Measurements from ENCODE around the gene RPTOR.

Gene RPTOR

DNA sequence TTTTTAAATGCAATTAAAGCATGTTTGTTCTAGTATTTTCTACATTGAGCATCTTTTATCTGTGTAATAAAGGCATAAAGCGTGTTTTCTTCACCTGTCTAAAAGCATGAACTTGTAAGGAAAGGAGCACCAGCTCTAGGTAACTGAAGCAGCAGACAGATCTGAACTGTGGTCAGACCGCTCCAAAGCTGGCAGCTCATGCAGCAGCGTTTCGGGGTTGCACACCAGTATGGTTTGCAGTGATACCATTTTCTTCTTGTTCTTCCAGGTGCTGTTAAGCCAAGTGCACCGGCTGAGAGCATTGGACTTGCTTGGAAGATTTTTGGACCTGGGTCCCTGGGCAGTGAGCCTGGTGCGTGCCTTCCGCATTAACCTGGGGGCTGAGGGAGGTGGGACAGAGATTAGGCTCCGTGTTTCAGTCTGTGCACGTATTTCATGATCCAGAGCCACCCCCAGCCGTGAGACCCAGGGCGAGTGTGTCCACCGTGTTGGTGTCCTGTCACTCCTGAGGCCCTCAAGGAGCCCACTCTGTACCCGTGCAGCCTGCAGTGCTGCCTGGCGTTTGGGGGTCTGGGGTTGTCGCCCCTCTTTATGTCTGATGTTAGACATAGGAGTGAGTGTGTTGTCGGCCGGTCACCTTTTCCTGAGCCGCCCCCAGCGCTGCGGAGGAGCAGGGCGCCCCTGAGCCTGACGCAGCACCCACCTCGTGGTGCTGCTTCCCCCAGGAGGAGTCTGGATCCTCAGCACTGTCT, 310.7 kb downstream of the RPTOR start:
- DNase-seq: no peak

DNA sequence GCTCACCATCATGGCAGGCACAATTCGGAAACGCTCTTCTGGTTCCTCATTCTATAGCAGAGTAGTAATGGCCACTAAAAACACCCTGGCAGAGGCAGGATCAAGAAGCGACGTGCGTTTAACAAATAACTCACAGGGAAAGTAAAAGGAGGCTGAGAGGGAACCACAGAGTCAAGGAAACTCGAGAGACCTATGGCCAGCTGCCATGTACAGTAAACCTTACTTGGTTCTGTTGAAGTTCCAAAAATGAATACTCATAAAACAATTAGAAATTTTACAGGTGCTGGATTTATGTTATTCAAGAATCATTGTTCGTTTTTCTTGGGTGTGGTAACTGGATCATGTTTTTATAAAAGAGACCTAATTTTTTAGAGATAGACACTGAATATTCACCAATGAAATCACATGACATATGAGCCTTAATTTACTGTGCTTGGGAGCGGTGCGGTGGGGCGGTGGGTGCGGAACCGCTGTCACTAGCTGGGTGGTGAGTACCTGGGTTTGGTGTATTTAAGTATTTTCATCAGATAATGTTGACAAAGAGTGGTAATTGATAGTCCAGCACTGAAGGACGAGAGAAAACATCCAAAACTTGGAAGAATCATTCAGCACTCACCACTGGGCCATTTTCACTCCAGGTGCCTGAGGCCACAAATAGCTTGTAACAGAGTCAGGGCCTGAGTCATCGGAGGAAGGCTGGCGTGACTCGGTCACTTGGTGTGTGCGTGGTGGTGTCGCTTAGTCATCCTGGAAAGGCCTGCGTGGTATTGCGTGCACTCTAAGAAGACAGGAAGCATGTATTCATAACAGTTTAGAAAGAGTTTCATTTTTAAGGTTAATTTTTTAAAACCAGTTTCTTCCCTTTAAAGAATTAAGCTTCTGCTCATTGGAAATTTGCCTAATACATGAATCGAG, 311.6 kb downstream of the RPTOR start:
- no peak for DNase-seq

DNA sequence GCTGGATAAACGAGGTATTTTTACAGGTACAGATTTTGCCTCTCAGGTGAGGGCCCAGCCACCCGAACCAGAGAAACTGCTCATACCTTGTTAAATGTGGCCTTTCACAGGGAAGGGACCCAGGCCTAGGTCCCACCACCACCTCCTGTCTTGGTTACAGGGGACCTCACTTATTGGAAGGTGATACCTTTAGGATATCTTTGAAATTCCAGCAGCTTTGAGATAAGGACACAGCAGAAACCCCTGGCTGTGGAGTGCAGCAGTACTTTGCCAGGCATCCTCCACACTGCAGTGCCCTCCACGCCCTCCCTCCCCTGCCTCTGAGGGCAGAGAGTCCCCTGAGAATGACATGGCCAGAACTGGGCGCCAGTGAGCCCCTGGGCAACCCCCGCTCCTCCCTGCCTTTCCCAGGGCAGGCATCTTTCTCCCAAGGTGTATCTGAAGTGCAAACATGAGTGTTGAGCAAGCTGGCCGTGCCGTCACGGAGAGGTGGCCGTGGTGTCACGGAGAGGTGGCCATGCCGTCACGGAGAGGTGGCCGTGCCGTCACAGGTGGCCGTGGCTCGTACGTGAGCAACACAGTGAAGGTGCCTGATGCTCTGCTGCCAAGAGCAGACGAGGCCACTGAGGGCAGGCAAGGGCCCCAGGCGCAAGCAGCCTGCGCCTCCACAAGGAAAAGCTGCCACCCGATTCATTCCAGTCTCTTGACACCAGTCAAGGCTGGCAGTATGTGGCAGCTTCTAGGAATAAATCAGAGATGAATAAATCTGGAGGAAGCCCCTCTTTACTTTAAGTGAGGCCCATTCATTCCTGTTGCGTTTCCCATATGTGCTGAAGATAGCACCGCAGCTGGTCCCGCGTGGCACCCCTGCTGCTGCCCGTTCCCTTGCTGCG, 312.5 kb downstream of the RPTOR start:
- DNase-seq: no peak

DNA sequence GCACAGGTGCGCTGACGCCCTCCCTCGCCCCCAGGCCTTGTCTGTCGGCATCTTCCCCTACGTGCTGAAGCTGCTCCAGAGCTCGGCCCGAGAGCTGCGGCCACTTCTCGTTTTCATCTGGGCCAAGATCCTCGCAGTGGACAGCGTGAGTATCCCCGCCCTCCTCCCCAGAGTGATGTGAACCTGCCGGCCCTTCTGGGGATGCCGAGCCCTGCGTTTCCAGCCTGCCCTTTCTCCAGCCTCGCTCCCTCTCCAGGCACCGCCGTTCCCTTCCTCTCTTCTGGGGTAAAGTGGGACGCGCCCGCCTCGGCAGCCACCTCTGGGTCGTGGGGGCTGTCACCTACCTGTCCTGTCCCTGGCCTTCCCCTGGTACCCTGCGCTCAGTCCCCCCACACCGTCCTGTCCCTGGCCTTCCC, 313.1 kb downstream of the RPTOR start:
- DNase-seq: no peak

DNA sequence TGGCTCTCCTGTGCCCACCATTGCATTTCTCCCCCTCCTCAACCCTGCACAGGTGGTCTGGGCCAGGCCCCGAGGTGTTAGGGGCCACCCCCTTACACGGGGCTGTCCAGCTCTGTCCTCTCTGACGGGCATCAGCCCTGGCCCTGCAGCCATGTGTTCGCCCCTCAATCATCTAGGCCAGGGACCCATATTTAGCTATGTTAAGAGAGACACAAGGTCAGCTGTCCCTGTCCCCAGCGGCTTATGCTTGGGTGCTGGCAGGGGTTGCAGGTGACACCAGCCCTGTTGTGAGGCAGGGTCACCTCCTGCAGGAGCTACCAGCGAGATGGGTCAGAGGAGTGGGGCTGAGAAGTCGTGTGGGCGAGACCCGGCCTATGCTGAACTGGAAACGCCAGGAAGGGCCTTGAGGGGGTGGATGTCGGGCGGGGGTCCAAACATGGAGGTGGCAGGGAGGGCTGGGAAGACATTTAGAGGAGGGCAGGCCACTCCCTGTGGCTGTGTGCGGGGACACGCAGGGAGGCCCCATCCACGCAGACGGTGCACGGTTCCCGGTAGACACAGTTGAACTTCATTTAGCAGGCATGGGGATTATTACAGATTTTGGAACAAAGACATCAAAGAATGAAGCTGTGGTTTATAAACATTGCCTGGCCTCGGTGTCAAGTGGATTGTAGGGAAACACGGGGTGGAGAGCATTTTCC, 313.8 kb downstream of the RPTOR start:
- DNase-seq: no peak

DNA sequence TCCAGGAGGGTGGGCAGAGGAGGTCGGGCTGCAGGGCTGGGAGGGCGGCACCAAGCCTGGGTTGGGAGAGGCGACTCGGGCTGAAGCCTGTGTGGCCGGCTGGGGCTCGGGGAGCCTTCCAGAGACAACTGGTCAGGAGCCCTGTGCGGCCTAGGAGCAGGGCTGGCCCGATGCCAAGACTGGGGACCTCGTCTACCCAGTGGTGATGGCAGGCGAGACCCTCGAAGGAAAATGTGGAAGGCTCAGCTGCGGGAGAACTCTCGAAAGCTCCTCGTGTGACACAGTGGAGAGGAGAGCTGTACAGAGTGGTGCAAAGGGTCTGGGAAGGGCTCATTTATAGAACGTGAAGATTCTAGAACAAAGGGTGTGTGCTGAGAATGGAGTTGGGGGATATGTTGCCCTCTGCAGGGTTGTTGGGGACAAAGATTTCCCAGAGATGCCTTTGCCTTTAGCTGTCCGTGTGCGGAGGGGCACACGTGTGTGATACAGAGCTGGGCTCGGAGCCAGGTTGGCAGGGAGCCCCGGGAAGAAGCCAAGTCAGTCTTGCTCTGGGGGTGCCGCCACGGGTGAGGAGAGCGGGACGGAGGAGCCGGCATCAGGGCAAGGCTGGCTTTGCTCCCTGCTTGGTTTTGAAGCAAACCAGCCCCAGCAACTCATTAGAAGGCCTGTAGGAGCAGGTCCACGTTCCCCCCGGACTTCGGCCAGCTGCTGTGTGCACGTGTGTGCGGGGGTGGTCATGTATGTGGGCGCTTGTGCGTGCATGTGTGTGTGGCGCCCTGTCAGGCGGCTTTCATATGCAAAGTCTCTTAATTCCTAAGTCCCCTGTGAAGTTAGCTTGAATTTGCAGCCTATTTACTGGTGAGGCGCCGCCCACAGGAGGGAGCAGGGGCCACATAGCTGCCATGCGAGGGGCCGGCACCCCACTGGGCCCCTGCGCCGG, 314.6 kb downstream of the RPTOR start:
- peak; percentile 76 for DNase-seq

DNA sequence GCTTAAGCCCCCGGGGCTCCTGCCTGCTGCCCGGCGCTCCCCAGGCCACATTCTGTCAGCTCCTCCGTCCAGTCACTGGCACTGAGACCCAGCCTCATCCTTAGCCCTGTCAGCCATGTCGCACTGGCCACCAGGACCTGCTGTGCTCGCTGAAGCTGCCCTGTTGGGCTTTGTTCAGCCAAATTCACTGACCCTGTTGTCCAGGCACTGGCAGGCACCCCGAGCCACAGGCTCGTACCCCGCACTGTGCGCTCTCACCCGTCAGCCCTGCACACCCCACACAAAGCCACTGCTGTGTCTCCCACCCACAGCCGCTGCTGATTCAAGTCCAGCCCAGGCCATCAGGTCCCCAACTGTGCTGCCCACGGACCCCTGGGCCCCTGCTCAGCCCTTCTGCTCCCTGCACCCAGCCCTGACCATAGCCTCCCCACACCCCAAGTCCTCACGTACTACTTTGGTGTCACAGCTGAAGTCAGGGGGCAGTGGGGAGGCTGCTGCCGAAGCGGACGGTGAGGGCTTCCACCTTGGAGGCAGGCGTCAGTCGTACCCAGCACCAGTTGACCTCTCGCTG, 315.5 kb downstream of the RPTOR start:
- peak; percentile 11 for DNase-seq

DNA sequence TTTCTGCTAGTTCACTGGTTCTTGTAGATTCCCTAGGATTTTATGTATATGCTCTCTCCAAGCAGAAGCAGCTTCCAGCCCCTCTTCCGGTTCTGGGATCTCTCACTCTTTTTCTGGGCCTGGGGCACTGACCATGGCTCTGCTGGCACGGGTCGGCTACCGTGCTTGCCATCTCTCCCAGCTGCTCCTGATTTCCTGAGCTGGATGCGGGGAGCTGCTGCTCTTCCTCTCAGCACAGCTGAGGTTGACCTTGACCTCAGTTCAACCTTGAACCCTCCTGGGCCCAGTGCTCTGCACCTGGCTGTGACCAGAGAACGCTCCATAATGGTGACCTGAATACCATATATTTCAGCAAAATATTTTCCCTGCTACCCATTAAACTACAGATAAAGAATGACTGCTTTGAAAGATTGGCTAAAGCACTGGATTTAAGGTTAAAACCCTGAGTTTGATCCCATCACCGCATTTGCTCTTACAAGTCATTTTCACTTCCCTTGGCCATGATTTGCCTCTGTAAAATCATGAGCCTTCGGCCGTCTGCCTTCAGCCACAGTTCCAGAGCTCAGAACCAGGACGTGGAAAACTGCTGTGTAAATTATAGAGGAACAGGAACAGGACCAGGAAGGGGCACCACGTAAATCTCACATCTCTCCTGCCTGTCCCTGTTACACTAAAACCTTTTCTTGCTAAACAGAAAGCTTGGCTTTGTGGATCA, 316.2 kb downstream of the RPTOR start:
- peak; percentile 5 for DNase-seq

DNA sequence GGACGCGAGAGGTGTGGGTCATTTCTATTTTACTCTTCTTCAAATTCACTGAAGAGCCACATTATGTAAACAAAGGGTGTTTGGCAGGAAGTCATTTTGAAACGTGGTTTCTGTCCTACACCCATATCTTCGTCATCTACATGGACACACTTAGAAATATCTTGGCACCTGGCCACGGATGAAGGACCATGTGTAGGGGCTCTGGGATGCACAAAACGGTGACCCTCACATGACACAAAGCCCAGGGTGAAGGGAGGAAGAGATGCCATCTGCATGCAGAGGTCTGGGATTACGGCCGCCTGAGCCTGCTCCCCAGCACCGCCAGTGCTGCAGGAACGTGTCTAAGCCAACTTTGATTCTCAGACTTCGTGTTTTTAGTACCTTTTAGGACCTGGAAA, 316.8 kb downstream of the RPTOR start:
- peak; percentile 13 for DNase-seq

DNA sequence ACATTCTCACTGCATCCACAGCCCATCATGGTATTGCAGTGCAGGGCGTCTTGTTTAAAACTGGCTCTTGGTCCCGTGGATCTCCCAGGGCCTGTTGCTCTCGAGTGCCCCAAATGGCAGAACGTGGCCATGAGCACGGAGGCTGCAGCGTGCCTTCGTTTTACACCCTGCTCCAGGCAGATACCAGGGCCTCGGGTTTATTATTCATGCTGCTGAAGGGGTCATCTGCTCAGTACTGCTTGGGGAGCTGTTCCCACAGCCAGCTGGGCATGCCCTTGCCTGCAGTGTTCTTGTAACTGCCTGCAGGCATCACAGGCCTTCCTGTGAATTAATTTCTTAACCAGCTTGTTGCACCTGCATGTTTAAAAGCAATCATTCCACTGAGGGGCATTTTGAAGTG, 317.3 kb downstream of the RPTOR start:
- peak; percentile 35 for DNase-seq

DNA sequence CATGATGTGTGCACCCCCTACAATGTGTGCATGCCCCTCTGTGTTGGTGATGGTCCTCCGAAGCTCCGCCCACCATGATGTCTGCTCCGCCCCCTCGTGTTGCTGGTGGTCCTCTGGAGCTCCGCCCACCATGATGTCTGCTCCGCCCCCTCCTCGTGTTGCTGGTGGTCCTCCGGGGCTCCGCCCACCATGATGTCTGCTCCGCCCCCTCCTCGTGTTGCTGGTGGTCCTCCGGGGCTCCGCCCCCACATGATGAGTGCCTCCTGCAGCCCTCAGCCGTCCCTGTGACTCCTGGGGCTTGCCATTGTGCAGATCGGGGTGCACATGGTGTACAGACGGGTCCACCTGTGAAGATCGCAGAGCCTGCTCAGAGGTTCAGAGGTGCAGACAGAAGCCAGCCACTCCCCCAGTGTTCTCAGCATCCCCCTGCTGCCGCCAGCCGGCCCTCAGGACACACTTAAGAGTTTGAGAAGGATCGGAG, 317.9 kb downstream of the RPTOR start:
- peak; percentile 22 for DNase-seq

DNA sequence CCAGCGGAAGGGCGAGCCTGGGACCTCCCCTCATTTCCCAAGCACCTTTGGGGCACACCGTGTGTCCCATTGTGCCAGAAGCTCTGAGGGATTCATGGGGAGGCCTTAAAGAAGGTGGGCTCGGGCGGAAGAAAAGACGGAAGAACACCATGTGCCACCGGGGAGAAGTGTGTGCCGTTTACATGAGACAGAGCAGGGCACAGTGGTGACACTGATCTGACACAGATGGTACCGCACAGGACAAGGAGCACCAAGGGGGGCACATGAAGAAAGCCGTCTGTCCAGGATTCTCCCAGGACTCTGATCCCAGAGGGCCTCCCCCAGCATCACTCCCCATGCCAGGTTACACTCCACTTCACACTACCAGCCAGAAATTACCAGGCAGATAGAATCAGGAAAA, 318.3 kb downstream of the RPTOR start:
- DNase-seq: peak; percentile 9

DNA sequence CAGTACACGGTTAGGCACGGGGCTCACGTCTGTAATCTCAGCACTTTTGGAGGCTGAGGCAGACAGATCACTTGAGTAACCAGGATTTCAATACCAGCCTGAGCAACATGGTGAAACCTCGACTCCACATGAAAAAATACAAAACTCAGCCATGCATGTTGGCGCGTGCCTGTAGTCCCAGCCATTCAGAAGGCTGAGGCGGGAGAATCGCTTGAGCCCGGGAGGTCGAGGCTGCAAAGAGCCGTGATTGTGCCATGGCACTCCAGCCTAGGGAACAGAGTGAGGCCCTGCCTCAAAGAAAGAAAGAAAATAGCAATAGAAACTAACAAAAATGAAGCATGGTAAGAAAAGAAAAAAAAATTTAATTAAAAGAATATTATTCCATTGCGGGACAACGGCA, 319.0 kb downstream of the RPTOR start:
- peak; percentile 3 for DNase-seq

DNA sequence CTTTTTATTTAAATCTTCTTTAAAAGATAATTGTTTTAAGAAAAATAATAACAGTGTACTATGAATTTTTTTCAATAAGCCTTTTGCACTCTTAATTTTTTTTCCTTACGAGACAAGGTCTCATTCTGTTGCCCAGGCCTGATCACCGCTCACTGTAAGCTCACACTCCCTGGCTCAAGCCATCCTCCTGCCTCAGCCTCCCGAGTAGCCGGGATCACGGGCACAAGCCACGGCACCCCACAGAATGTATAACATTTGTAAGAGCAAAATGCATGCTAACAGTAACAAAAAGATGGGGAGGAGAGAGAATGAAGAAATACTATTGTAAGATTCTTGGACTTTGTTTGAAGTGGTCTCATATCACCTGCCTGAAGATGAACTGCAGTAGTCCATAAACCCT, 320.1 kb downstream of the RPTOR start:
- peak; percentile 5 for DNase-seq

DNA sequence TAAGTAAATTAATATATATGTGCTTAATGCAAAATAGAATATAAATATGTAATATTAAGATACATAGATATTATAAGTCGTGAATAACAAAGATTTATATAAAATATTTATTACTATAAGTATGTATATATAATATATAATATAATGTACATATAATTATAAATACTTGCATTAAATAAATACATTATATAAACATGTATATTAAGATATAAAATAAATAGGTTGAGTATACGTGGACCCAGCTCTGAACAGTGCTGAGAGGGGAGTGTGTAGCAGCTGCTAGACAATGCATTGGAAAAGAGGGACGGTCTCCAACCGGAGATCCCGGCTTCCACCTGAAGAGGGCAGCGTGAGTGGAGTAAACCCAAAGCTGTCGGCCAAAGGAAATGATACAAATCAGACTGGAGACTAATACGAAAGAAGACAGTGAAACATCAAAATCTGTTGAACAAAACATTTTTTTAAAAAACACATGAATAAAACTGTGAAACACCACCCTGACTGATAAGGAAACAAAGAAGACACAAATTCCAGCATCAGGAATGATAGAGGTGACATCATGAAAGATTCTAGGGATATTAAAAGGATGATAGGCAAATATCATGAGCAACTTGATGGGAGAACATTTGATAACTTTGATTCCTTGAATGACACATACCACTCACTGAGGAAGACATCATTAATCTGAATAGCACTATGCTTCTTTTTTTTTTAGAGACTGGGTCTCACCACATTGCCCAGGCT, 321.6 kb downstream of the RPTOR start:
- peak; percentile 75 for DNase-seq

DNA sequence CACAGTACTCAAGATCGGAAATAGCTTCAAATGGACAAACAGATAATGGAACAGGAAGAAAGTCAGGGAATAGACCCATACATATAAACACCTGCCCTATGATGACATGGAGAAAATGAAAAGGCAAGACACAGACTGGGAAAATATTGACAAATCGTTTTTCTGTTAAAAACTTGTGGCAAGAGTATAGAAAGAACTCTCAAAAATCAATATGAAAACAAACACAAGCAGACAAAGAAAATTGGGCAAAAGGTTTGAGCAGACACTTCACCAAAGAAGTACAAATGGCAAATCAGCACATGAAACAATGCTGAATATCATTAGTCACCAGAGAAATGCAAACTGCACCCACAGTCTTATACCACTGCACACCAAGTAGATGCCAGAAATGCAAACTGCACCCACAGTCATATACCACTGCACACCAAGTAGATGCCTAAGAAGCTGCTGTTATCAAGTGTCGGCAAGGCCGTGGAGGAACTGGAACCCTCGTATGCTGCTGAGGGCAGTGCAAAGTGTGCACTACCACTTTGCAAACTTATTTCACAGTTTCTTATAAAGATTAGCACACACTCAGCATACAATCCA, 323.5 kb downstream of the RPTOR start:
- DNase-seq: no peak

DNA sequence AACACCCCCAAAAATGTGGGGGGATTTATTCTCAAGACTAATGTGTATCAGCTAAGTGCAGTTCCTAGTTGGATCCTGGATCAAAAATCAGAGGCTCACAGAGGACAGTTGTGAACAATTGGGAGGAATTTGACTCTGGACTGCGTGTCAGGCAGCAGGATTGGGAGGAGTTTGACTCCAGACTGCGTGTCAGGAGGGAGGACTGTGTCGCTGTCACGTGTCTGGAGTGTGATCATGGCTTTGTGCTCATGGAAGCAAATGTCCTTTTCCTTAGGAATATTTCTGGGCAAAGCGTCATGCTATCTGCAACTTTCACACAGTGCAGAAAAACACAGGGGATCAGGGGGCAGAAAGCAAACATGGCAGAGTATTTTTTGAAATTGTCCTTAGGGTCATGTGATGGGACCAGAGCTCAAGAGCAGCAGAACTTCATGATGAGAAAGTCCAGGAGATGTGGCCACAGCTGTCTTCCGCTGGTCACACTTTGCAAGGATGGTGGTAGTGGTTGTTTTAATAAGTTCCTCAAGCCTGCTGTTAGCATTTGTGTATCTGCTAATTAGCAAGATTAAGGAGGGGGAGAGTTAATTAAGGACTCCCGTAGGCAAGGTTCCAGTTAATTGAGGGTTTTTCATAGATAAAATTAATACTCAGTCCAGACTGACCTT, 325.0 kb downstream of the RPTOR start:
- DNase-seq: no peak

DNA sequence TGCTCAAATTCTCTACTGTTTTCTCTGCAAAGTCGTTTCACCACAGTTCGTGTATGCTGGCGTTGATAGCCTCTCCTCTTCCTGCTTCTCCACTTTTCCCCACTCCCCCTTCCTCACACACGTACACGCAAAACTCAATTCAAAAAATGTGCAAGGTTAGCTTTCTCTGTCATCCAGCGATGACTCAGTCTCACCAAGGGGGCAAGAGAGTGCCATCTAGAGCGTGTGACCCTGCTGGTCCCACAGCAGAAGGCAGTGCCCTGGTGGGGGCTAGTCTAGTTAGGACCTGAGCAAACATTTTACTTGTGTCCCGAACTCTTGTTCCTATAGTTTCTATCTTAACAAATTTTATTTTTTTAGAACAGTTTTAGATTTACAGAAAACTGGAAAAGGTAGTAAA, 325.8 kb downstream of the RPTOR start:
- peak; percentile 12 for DNase-seq
